GM19455 (cell line): Measurements from ENCODE around the gene NEU2.
"Not testable (repeated sequence)": the region's sequence is repeated elsewhere in the genome, so short reads cannot be mapped to it uniquely, and the experiment has no call there.

Experiments
- ATAC-seq: cut with Tn5 transposase; IDR thresholded peaks from one replicate; pipeline ENCODE4 v1.9.1; 2021; ENCODE audit not compliant: unreplicated experiment

NEU2 gene

GRCh38 chr2:233034091-233034882 lies 1.8 kb downstream of the NEU2 start:
- ATAC-seq: no peak

DNA sequence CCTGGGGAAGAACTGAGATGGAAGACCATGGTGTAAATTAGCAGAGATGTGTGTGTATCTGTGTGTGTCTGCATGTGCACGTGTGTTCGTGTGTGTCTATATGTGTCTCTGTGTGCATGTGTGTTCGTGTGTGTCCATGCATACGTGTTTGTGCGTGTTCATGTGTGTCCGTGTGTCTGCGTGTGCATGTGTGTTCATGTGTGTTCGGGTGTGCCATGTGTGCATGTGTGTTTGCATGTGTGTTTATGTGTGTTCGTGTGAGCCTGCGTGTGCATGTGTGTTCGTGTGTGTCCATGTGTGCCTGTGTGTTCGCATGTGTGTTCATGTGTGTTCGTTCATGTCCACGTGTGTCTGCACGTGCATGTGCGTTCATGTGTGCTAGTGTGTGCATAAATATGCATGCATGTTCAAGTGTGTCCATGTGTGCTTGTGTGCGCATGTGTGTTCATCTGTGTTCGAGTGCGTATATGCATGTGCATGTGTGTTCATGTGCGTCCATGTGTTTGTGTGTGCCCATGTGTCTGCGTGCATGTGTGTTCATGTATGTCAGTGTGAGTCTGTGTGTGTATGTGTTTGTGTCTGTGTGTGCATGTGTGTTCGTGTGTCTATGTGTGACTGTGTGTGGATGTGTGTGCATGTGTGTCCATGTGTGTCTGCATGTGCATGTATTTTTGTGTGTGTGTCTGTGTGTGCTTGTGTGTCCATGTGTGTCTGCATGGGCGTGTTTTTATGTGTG lies 3.1 kb downstream of the NEU2 start:
- ATAC-seq: no peak

- ATAC-seq: no peak
Measured at GRCh38 chr2:233036162-233036838, 3.8 kb downstream of the NEU2 start.

DNA sequence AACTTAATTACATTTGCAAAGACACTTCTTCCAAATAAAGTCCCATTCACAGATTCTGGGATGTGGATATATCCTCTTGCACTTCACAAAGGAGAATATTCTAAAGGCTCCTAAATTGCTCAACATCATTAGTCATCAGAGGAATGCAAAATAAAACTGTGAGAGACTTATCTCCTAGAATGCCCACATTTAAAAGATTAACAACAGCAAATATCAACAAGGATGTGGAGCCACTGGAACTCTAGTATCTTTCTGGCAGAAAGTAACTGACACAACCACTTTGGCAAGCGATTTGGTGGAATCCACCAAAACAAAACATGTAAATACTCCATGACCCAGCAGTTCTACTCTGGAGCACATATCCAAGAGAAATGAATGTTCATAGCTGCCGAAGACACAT lies 4.6 kb downstream of the NEU2 start:
- no peak for ATAC-seq

- ATAC-seq: no peak
Measured at GRCh38 chr2:233039212-233039845, 6.9 kb downstream of the NEU2 start.

DNA sequence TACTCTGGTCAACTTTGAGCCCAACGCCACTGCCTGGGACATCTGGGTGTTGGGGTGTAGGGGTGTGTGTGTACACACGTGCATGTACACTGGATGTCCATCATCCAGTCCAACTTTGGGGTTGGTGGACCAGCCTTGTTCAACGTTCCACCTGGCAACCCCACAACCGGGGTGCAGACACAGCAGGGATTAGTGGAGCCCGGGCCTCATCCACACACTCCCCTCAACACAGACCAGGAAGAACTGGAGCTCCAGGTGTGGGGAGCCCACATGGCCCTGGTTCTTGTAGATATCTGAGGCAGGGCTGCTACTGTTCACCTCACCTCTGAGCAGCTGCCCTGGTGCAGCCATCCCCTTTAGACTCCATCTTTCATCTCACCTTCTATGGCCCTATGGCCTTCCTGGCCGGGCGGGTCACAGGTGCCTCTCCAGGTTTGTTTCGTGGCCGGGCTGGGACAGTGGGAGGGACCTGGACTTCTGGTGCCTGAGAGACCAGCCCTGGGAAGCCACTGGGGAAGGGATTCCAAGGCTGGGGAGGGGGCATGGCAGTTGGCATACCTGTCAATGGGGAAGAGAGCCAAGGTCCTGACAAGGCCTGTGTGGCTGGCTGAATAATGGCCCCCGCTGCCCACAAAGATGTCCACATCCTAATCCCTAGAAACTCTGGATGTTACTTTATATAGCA lies 7.5 kb downstream of the NEU2 start:
- ATAC-seq: no peak

- no peak for ATAC-seq
Measured at GRCh38 chr2:233040571-233040970, 8.1 kb downstream of the NEU2 start.

- no peak for ATAC-seq
Measured at GRCh38 chr2:233041722-233042323, 9.4 kb downstream of the NEU2 start.

GRCh38 chr2:233042549-233042948 lies 10.1 kb downstream of the NEU2 start:
- ATAC-seq: no peak

DNA sequence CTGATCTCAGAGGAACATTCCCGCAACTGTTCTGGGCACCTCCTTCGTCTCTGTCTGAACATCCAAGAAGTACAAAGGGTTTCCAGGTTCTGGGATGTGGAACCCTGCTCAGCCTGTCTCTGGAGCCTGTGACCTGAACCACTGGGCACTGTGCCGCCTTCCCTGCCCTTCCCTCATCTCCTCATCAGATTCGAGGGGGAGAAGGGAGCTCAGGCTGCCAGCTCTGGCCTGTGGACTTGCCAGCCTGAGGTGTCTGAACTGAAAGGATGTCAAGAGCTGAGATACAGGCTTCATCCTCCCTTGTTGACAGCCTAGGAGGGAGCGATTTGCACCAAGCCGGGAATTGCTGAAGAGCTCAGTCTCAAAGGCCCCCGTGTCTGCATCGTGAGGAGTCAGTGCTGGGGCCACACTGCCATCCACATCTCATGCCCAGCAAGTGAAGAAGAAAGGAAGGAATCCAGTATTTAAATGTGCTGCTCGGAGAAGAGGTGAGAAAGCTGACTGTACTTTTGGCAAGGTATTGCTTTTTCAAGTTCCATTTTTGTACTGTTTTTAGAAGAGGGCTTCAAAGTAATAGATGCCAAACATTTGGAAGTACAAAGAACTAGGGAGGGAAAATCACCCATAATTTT lies 12.6 kb downstream of the NEU2 start:
- no peak for ATAC-seq

- ATAC-seq: no peak
Measured at GRCh38 chr2:233047206-233047605, 14.7 kb downstream of the NEU2 start.

DNA sequence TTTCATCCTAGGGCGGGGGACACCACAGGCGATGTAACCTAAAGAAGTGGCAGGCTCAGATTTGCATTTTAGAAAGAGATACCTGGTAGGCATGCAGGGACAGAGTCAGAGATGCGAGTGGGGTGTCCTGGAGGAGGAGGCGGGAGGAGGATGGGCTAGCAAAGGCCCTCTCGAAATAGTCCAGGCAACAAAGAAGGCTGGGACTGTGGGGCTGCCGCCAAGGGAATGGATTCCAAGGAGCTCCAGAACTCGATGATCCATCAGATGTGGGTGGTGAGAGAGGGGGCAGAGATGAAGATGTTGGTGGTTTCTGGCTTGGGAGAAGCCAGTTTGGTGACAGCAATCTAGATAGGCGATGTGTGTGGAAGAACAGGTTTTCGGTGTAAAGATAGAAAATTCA lies 15.2 kb downstream of the NEU2 start:
- ATAC-seq: no peak

DNA sequence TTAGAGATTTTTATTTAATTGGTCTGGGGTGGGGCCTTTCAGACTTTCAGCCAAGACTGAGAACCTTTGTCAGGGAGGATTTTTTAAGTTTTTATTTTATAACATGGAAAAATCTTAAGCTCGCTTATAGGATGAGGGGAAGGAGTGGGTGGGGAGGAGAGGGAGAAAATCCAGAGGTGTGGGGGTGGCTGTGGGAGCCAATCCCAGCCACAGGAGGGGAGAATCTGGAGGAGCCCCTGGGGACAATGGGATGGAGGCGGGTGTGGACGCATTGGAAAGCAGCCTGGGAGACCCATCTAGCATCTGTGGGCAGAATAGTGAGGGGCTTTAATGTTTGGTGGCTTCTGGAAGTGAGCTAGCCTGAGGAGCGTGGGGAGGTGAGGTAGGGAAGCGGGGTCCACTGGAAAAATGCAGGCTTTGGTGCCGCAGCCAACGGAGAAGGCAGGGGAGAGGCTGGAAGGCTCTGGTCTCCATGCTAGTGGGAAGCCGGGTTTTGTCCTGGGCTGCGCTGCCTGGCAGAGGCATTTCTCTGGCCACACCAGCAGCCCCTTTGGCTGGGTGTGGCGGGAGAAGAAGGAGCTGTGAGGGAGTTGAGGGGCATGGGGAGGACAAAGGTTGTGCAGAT lies 16.2 kb downstream of the NEU2 start:
- ATAC-seq: no peak

GRCh38 chr2:233049194-233049761 lies 16.8 kb downstream of the NEU2 start:
- no peak for ATAC-seq

DNA sequence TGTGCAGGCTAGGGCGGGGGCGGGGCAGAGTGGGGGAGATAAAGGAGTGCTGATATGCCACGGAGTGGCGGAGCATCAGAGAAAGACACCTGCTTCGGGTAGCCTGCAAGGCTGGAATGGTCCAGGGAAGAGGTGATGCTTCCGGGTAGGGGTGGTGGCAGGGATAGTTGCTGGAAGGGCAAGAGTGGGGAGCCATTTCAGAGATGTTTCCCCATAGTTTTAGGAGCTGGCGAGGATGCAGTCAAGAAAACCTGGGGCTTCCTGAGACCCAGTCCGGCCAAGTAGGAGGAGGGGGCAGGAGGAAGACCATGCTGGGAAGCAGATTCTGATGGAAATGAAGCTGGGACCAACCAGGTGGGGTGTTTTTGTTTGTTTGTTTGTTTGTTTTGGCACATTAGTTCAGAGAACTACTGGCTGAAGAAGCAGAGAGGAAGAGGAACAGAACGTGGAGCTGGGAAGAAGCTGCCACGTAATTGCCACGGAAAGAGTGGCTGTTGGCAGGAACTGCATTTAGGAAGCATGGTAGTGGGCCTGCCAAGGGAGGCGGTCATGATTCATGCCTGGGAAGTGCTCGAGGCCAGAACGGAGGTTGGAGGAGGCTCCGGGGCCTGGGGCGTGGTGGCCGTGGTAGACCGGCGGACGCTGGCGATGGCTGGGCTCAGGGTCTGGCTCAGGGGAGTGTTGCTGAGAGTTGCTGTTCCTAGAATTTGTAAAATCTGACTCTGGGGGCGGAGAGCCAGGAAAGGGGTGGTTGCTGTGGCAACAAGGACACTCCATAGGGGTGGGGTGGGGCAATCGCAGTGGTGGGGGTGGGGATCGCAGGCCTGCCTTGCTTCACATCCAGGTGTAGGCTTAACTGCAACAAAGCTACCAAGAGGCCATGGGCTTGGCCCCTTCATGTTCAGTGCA lies 19.0 kb downstream of the NEU2 start:
- ATAC-seq: no peak

DNA sequence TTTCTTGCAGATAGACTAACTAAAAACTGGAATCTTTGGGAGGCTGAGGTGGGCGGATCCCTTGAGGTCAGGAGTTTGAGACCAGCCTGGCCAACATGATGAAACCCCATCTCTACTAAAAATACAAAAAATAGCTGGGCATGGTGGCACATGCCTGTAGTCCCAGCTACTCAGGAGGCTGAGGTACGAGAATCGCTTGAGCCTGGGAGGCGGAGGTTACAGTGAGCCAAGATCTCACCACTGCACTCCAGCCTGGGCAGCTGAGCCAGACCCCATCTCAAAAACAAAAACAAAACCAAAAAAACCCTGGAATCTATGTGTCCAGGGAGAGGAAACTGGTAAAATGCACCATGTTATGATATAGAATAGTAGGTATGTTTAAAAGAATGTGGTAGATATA lies 20.0 kb downstream of the NEU2 start:
- not testable (repeated sequence) for ATAC-seq

DNA sequence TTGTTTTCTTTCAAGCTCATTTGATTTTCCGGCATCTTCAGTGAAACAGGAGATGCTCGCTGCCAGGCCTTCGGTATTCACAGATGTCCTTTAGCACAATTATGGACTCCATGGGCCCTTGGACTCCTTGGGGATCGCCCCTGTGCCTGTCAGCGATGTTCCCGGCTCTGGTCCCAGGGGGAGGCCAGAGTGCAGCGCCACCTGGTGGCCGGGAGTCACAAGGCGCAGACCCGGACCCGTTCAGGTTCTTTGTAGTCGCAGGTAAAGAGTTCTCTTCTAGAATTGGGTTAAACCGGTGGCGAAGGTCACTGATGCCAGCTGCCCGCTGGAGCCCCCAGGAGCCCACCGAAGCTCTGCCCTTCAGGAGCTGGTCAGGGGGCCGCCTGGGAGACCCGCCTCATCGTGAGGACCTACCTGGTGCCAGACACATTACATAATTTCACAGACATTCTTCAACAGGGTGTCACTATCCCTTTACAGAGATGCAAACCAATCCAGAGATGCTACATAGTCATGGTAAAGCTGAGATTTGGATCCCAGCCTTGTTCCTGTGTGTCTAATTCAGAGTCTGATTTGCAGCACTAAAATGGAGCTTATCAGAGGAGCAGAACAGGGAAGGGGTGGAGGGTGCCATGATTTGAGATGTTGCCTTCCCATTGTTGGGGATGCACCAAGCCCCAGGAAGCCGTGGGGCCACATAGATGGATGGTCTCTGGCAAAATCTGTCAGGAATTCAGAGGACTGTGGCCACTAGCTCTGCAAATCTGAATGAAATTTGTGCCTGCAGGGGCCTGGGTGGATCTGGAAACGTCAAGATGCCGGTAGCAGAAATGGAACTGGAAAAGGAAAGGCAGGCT lies 21.7 kb downstream of the NEU2 start:
- no peak for ATAC-seq
